ENCODE data around the gene ACOX2. TPM values are rescaled to one million over a fixed set of nuclear protein-coding genes. Genes with fewer than 3 reads are reported as not detected.

ACOX2 gene
- total RNA-seq, 1 donor from 2014 or later = 20.1 TPM

GRCh38 chr3:58491506-58492402 lies 45.2 kb downstream of the ACOX2 start, which contains the start of gene KCTD6:
TSS of gene KCTD6 (plus strand) at chr3:58492096. CDS start at chr3:58498756, 6,660 bp downstream.
- Histone ChIP-seq H3K27me3 (no peaks in the 10 kb centered on the region), H3K27ac (peak within 1 kb of the TSS; percentile 77), H3K4me3 (peak within 1 kb of the TSS; percentile 81), H3K36me3 (no peaks in the 10 kb centered on the region), H3K9me3 (no peaks in the 10 kb centered on the region), H3K4me1 (peaks cover 19% of the 10 kb centered on the region)
- DNase-seq (peak; percentile 97), ATAC-seq (peak; percentile 97)
- intact Hi-C loops (cut with DNase I) = no loop called here
- TF ChIP-seq CTCF (IDR thresholded peaks at IDR 0.05) = peak; percentile 62

GRCh38 chr3:58490860-58491501 lies 46.0 kb downstream of the ACOX2 start:
- intact Hi-C loops (cut with DNase I) = no loop called here
- no peaks in the 10 kb centered on the region for H3K36me3 ChIP-seq
- DNase-seq (peak; percentile 71), ATAC-seq (no peak)
- peak overlapping the region; percentile 51 for H3K4me3 ChIP-seq
- TF ChIP-seq CTCF (IDR thresholded peaks at IDR 0.05) = no peak
- H3K27ac ChIP-seq = peak overlapping the region; percentile 77
- peaks cover 17% of the 10 kb centered on the region for H3K4me1 ChIP-seq
- H3K9me3 ChIP-seq = no peaks in the 10 kb centered on the region
- no peaks in the 10 kb centered on the region for H3K27me3 ChIP-seq

- H3K27ac ChIP-seq = no peak overlapping the region
- H3K27me3 ChIP-seq = no peaks in the 10 kb centered on the region
- ATAC-seq = no peak
- H3K9me3 ChIP-seq = no peaks in the 10 kb centered on the region
- H3K36me3 ChIP-seq = no peaks in the 10 kb centered on the region
- intact Hi-C loops (cut with DNase I) = no loop called here
- TF ChIP-seq CTCF (IDR thresholded peaks at IDR 0.05) = no peak
- no peak for DNase-seq
- H3K4me3 ChIP-seq = no peak overlapping the region
- peaks cover 17% of the 10 kb centered on the region for H3K4me1 ChIP-seq
Observed at GRCh38 chr3:58488967-58489366, 48.0 kb downstream of the ACOX2 start.

GRCh38 chr3:58487140-58487886 lies 49.7 kb downstream of the ACOX2 start:
- Histone ChIP-seq H3K4me1 (peaks cover 13% of the 10 kb centered on the region), H3K36me3 (no peaks in the 10 kb centered on the region), H3K27me3 (no peaks in the 10 kb centered on the region), H3K9me3 (no peaks in the 10 kb centered on the region), H3K4me3 (no peak overlapping the region), H3K27ac (no peak overlapping the region)
- intact Hi-C loops (cut with DNase I) = no loop called here
- no peak for TF ChIP-seq CTCF (IDR thresholded peaks at IDR 0.05)
- ATAC-seq (no peak), DNase-seq (no peak)

GRCh38 chr3:58485801-58486435 lies 51.1 kb downstream of the ACOX2 start:
- intact Hi-C loops (cut with DNase I) = no loop called here

More at GRCh38 chr3:58485801-58486435, 51.1 kb downstream of the ACOX2 start:
- H3K27me3 ChIP-seq = no peaks in the 10 kb centered on the region
- no peak for TF ChIP-seq CTCF (IDR thresholded peaks at IDR 0.05)
- DNase-seq (no peak), ATAC-seq (no peak)
- peaks cover 7% of the 10 kb centered on the region for H3K4me1 ChIP-seq
- H3K36me3 ChIP-seq = no peaks in the 10 kb centered on the region
- no peaks in the 10 kb centered on the region for H3K9me3 ChIP-seq
- no peak overlapping the region for H3K4me3 ChIP-seq
- H3K27ac ChIP-seq = no peak overlapping the region
